Measurements from ENCODE around the gene LMTK3.
A peak's percentile ranks its signal among the peaks of the same experiment; 100 is the strongest.
"Not testable (repeated sequence)": the region's sequence is repeated elsewhere in the genome, so short reads cannot be mapped to it uniquely, and the experiment has no call there.

Gene LMTK3

GRCh38 chr19:48486706-48487105, 24.9 kb downstream of the LMTK3 start:
- ATAC-seq, DNase-seq: not testable (repeated sequence)

DNA sequence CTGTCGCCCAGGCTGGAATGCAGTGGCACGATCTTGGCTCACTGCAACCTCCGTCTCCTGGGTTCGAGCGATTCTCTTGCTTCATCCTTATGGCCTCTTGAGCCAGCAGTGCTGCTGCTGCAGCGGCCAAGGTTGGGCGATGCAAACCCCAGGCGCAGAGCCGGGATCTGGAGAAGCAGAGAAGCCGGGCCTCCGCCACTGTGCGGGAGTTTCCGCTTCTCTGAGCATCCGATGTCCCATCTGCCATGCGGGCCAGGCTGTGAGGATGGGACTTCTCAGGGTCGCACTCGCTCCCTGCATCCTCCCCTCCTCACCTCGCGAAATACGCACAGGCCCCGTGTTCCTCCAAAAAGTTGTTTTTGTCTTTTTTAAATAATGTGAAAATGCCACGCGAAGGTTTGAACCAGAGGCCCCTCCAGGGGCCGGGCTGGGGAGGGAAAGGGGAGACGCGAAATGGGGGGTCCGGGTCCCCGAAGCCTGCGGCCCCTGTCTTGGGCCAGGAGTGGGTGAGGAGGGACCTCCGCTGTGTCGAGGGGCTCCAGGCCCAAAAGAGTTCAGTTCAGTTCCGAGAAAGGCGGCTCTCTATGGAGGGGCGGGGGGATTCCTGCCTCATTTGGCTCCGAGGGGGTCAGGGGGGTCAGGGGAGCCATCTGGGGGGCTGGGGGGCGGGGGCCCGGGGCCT, 26.6 kb downstream of the LMTK3 start:
- no peak for DNase-seq
- ATAC-seq = no peak

GRCh38 chr19:48484247-48484893, 27.3 kb downstream of the LMTK3 start:
- no peak for ATAC-seq

GRCh38 chr19:48483301-48483700, 28.3 kb downstream of the LMTK3 start:
- no peak for DNase-seq
- ATAC-seq = no peak

More at GRCh38 chr19:48484247-48484893, 27.3 kb downstream of the LMTK3 start:
- no peak for DNase-seq

DNA sequence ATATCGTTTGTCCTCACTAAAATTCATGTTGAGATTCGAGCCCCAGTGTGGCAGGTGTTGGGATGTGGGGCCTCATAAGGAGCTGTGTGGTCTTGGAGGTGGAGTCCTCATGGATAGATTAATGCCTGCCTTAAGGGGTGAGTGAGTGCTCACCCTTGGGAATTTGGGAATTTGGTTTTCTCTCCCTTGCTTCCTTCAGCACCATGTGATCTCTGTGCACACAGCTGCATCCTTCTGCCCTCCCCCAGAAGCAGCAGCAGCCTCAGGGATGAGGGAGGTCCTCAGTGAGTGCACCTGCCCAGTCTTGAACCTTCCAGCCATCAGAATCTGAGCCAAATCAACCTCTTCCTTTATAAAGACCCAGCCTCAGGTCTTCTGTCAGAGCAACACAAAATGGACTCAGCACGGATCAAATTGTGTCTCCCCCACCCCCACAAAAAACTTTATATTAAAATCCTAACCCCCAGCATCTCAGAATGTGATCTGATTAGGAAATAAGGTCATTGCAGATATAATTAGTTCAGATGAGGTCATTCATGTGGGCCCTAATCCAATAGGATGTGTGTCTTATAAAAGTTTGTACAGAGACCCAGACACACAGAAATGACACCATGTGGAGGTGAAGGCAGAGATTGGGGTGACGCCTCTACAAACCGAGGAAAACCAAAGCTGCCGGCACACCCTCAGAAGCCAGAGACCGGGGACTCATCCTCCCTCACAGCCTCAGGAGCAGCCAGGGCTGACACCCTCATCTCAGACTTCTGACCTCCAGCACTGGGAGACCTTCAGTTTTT, 29.6 kb downstream of the LMTK3 start:
- no peak for DNase-seq
- ATAC-seq = no peak

DNA sequence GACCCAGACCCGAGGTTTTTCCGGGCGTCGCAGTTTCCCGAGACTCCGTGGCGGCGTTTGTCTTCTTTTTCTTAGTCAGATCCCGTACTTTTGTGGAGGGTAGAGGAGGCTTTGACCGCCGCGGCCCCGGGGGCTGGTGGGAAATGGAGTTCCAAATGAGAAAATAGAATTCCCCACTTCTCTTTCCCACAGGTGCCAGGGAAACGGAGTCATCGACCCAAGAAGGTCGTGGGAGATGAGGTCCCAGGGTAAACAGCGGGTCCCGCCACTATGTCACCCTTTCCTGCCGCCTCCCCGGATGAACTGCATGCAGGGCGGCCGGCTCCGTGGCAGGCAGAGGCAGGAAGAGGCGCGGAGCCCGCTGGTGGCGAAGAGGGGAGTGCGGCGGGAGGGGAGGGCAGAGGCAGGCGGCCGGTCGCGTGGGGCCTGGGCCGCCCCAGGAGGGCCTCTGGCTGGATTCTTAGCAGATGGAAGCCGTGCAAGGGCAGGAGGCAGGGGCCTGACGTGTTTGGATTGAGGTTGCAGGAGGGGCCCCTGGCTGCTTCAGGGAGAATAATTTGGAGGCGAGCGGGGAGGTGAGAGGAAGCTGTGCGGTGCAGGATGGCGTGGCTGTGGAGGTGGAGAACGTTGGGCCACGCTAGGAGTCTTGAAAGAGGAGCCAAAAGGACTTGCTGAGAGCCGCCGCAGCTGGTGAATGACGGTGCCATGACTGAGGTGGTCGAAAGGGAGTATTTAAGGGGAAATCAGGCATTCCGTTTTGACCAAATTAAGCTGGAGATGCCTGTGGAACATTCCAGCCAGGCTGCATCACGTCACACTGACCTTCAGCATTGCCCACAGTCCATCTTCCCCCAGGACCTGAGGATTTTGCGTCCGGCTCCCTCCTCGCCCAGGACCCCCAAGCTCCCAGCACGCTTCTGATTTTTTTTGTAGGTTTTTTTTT, 30.8 kb downstream of the LMTK3 start:
- ATAC-seq (peak; percentile 77), DNase-seq (peak; percentile 68)

GRCh38 chr19:48480183-48480557, 31.5 kb downstream of the LMTK3 start:
- DNase-seq = peak; percentile 38

DNA sequence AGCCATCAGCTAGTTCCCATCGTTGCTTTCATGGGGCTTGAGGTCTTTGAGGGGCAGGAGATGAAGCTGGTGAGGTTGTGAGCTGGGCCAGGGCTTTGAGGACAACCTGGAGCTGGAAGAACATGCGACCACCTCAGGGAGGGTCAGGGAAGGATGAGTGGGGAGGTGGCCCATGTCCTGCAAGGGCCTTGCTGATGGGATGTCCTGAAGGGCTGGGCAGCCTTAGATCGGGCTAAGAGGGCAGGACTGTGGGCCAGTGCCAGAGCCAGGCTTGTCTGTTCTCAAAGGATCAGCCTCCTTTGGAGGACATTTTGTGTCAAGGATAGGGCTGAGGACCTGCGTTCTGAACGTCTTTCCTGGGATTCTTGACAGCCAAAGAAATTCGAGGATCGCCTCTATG, 31.9 kb downstream of the LMTK3 start:
- ATAC-seq (no peak), DNase-seq (no peak)

More at GRCh38 chr19:48480183-48480557, 31.5 kb downstream of the LMTK3 start:
- ATAC-seq = no peak

- DNase-seq (no peak), ATAC-seq (no peak)
Measured at GRCh38 chr19:48478339-48479256, 33.0 kb downstream of the LMTK3 start.

GRCh38 chr19:48477698-48478338, 33.8 kb downstream of the LMTK3 start:
- ATAC-seq (no peak), DNase-seq (no peak)

- ATAC-seq = no peak
- no peak for DNase-seq
Measured at GRCh38 chr19:48477067-48477685, 34.5 kb downstream of the LMTK3 start.

DNA sequence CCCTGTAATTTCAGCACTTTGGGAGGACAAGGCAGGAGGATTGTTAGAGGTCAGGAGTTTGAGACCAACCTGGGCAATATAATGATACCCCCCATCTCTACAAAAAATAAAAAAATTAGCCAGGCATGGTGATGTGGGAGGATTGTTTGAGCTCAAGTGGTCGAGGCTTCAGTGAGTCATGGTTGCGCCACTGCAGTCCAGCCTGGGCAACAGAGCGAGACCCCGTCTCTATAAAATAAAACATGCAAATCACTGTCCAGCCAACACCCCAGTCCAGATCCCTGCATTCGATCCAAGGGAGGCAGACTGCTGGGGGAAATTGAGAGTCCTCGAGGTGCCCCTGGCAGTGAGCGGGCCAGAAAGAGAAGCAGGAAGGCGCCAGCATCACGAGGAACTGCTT, 35.5 kb downstream of the LMTK3 start:
- DNase-seq (no peak), ATAC-seq (no peak)

GRCh38 chr19:48475369-48476068, 36.1 kb downstream of the LMTK3 start:
- no peak for DNase-seq
- ATAC-seq = no peak

GRCh38 chr19:48474084-48474592, 37.5 kb downstream of the LMTK3 start:
- ATAC-seq = no peak
- DNase-seq = no peak

GRCh38 chr19:48473161-48473966, 38.3 kb downstream of the LMTK3 start:
- no peak for ATAC-seq
- no peak for DNase-seq

DNA sequence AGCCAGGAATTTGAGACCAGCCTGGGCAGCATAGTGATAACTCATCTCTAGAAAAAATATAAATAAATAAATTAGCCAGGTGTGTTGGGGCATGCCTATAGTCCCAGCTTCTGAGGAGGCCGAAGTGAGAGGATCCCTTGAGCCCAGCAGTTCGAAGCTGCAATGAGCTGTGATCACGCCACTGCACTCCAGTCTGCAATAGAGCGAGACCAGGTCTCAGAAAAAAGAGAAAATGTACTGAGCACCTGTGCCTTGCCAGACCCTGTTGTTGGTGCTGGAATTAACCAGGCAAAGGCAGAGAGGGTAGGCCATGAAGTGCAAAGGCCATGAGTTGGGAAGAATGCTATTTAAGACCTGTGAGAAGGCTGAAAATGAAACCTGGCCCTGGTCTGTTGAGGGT, 39.8 kb downstream of the LMTK3 start:
- DNase-seq = no peak
- ATAC-seq = no peak

DNA sequence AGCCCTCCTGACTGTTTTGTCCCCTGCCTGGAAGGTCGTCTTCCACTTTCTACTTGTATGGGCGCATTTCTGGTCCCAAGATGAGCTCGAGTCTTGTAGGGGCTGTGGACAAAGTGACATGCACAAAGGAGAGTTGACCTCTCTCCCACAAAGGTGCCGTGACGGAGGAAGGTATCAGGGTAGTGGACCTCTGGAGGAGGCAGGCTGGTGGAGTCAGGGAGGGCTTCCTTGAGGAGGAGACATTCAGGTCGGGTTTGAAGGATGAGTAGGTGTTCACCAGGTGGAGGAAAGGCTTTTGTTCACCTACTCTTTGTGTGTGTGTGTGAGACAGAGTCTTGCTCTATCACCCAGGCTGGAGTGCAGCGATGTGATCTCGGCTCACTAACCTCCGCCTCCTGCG, 40.8 kb downstream of the LMTK3 start:
- ATAC-seq = no peak
- DNase-seq = no peak

Data from stimulated activated naive CD8-positive, alpha-beta T cell treated with anti-CD3 and anti-CD28 coated beads, Interleukin-15, Interleukin-2, amounts not matched to agents 100 U/mL and 50 U/mL, for 24 hours (primary cell).